Mammary epithelial cell (primary cell): ENCODE data around the gene ZNF326.

Experiments
- EZH2 ChIP-seq: IDR thresholded peaks from 2 replicates; pipeline ENCODE4 v1.6.1; 2012; ENCODE audit warnings: low read length, inconsistent platforms, borderline replicate concordance
- TF ChIP-seq, protein P1 (sequence below), 2 donors: IDR thresholded peaks in 1 of 2; conservative IDR thresholded peaks in 1 of 2; 2 replicates each; pipeline ENCODE4 v1.5.1; 2011 to 2012; ENCODE audit warnings: inconsistent platforms in 2 of 2, low read length in 2 of 2, mild to moderate bottlenecking in 2 of 2, control low read depth in 1 of 2, low read depth in 1 of 2; ENCODE audit not compliant: insufficient read depth in 1 of 2; ENCODE audit errors: extremely low read depth in 1 of 2

DNA sequence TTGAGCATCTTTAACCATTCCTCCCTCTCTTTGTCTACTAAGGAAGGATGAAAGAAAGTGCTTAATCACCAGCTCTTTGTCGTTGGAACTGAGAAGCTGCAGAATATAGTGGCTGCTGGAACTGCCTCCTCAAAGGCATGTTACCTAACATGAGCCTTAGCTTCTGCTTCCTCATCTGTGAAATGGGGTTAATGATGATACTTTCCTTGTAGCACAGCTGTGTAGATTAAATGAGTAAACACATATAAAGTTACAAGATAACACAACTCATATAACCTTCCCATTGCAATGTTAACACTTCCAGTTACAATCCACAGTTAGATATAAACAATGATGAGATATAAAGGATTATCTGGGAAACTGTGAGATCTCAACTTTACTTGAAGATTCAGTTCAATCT, 48.4 kb upstream of the ZNF326 start:
- TF ChIP-seq, protein P1, sequence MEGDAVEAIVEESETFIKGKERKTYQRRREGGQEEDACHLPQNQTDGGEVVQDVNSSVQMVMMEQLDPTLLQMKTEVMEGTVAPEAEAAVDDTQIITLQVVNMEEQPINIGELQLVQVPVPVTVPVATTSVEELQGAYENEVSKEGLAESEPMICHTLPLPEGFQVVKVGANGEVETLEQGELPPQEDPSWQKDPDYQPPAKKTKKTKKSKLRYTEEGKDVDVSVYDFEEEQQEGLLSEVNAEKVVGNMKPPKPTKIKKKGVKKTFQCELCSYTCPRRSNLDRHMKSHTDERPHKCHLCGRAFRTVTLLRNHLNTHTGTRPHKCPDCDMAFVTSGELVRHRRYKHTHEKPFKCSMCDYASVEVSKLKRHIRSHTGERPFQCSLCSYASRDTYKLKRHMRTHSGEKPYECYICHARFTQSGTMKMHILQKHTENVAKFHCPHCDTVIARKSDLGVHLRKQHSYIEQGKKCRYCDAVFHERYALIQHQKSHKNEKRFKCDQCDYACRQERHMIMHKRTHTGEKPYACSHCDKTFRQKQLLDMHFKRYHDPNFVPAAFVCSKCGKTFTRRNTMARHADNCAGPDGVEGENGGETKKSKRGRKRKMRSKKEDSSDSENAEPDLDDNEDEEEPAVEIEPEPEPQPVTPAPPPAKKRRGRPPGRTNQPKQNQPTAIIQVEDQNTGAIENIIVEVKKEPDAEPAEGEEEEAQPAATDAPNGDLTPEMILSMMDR (conservative IDR thresholded peaks at IDR 0.05 in 1 of 2, IDR thresholded peaks at IDR 0.05 in 1 of 2; ENCODE audit: extremely low read depth in 1 of 2, insufficient read depth in 1 of 2, low read depth in 1 of 2, low read length in 2 of 2): no peak
- TF ChIP-seq EZH2: no peak
